ENCODE data around the gene RBM27. TPM values are rescaled to one million over a fixed set of nuclear protein-coding genes. Genes with fewer than 3 reads are reported as not detected.
"Not testable (repeated sequence)": the region's sequence is repeated elsewhere in the genome, so short reads cannot be mapped to it uniquely, and the experiment has no call there.

RBM27 gene
- total and polyA plus RNA-seq, 10 of the 15 experiments (the other 5 are each of a cell fraction or from before 2014, with no cell fraction given), result 5.8 to 33.9 (median 16.9) TPM

- DNase-seq (ENCODE audit: low read depth, low spot score); ATAC-seq: not testable (repeated sequence)
Observed at GRCh38 chr5:146194997-146195396, 8.4 kb upstream of the RBM27 start.

GRCh38 chr5:146196459-146197048 lies 6.9 kb upstream of the RBM27 start:
- DNase-seq (ENCODE audit: low read depth, low spot score) (no peak), ATAC-seq (no peak), FAIRE-seq (no peak)
- Histone ChIP-seq H4K20me1 (ENCODE audit: control insufficient read depth, insufficient read depth) (no peaks in the 10 kb centered on the region), H3K27ac (ENCODE audit: control insufficient read depth, insufficient read depth) (no peak overlapping the region), H3K4me2 (ENCODE audit: control insufficient read depth, insufficient read depth) (no peak overlapping the region), H3K9me3 (replicated peaks; ENCODE audit: control insufficient read depth, insufficient read depth, low read length) (no peaks in the 10 kb centered on the region), H2AFZ (ENCODE audit: control insufficient read depth, low read depth, low read length) (no peak overlapping the region), H3K27me3 (replicated peaks in 1 of 2; ENCODE audit: control insufficient read depth in 2 of 2, insufficient read depth in 2 of 2, low read length in 1 of 2) (no peaks in the 10 kb centered on the region; a peak in 1 of 4 replicates), H3K4me1 (ENCODE audit: control insufficient read depth, insufficient read depth, low read length) (no peaks in the 10 kb centered on the region), H3K79me2 (ENCODE audit: control insufficient read depth, insufficient read depth, low read length) (no peaks in the 10 kb centered on the region), H3K9ac (ENCODE audit: control insufficient read depth, insufficient read depth, low read length) (no peak overlapping the region), H3K36me3 (ENCODE audit: control insufficient read depth in 2 of 2, insufficient read depth in 2 of 2, low read length in 1 of 2) (no peaks in the 10 kb centered on the region), H3K4me3 (no peak overlapping the region)
- 75% methylated on average over 6 of the region's 6 CpGs for WGBS (ENCODE audit: insufficient coverage, insufficient replicate concordance, low lambda C conversion rate, missing lambda C conversion rate)
- ChIA-PET SMC1A (ENCODE audit: uncharacterized antibody, unreplicated experiment) (no interaction called here), CTCF (interaction anchor here (0.6 kb wide), 1 partner anchor 1382 kb away, joined by 3 read pairs; no protein-coding TSS in a partner anchor), RAD21 (ENCODE audit: unreplicated experiment) (no interaction called here), POLR2A (no interaction called here)
- no TSS peak for BruUV-seq (replicated peaks)
- in situ Hi-C loops (cut with MboI), result no loop called here
- intact Hi-C loops (cut with micrococcal nuclease; ENCODE audit: unreplicated experiment), result no loop called here
- TF ChIP-seq E2F8 (IDR thresholded peaks at IDR 0.05; ENCODE audit: low read depth, partially characterized antibody), result no peak
- no peak for TF ChIP-seq CREB1 (IDR thresholded peaks at IDR 0.05; ENCODE audit: low read depth)
- no peak for TF ChIP-seq SP1 (IDR thresholded peaks at IDR 0.05; ENCODE audit: low read depth, low read length)
- TF ChIP-seq FOS (IDR thresholded peaks at IDR 0.05; ENCODE audit: borderline replicate concordance, extremely low read depth, insufficient read length), result no peak
- TF ChIP-seq ATF7 (IDR thresholded peaks at IDR 0.05; ENCODE audit: low read depth), result no peak
- no peak for TF ChIP-seq TCF12 (IDR thresholded peaks at IDR 0.05; ENCODE audit: low read depth, low read length)
- no peak for TF ChIP-seq TBL1XR1 (IDR thresholded peaks at IDR 0.05; ENCODE audit: low read depth, low read length)
- no peak for TF ChIP-seq ZZZ3 (IDR thresholded peaks at IDR 0.05; ENCODE audit: control insufficient read depth, insufficient read length, low read depth)
- TF ChIP-seq ZNF274 (IDR thresholded peaks at IDR 0.05; ENCODE audit: insufficient read depth, insufficient read length), result no peak
- no peak for TF ChIP-seq SUZ12 (IDR thresholded peaks at IDR 0.05; ENCODE audit: unreplicated experiment)
- no peak for TF ChIP-seq RAD21 (IDR thresholded peaks at IDR 0.05; ENCODE audit: insufficient read depth, low read depth, low read length)
- no peak for TF ChIP-seq JUNB (IDR thresholded peaks at IDR 0.05)
- no peak for TF ChIP-seq MLLT1 (IDR thresholded peaks at IDR 0.05)
- TF ChIP-seq RUNX3 (IDR thresholded peaks at IDR 0.05; ENCODE audit: low read length), result no peak
- TF ChIP-seq CBFB (IDR thresholded peaks at IDR 0.05; ENCODE audit: low read depth), result no peak

More at GRCh38 chr5:146194997-146195396, 8.4 kb upstream of the RBM27 start:
- H3K36me3 ChIP-seq (ENCODE audit: control insufficient read depth in 2 of 2, insufficient read depth in 2 of 2, low read length in 1 of 2); H3K4me2 ChIP-seq (ENCODE audit: control insufficient read depth, insufficient read depth); intact Hi-C loops (cut with micrococcal nuclease; ENCODE audit: unreplicated experiment); H3K27me3 ChIP-seq (replicated peaks in 1 of 2; ENCODE audit: control insufficient read depth in 2 of 2, insufficient read depth in 2 of 2, low read length in 1 of 2); H3K79me2 ChIP-seq (ENCODE audit: control insufficient read depth, insufficient read depth, low read length); in situ Hi-C loops (cut with MboI); H3K9me3 ChIP-seq (replicated peaks; ENCODE audit: control insufficient read depth, insufficient read depth, low read length); H3K4me1 ChIP-seq (ENCODE audit: control insufficient read depth, insufficient read depth, low read length); FAIRE-seq; H3K27ac ChIP-seq (ENCODE audit: control insufficient read depth, insufficient read depth); CTCF ChIA-PET; H4K20me1 ChIP-seq (ENCODE audit: control insufficient read depth, insufficient read depth); H2AFZ ChIP-seq (ENCODE audit: control insufficient read depth, low read depth, low read length); POLR2A ChIA-PET; H3K4me3 ChIP-seq; BruUV-seq (replicated peaks); RAD21 ChIA-PET (ENCODE audit: unreplicated experiment); H3K9ac ChIP-seq (ENCODE audit: control insufficient read depth, insufficient read depth, low read length); SMC1A ChIA-PET (ENCODE audit: uncharacterized antibody, unreplicated experiment): not testable (repeated sequence)
- WGBS (ENCODE audit: insufficient coverage, insufficient replicate concordance, low lambda C conversion rate, missing lambda C conversion rate), result 66% methylated on average over 4 of the region's 4 CpGs
